Renal cortex interstitium (tissue), 11 donors: Measurements from ENCODE around the gene SSNA1. TPM values are rescaled to one million over a fixed set of nuclear protein-coding genes. Genes with fewer than 3 reads are reported as not detected.

Source experiments
- DNase-seq, 11 donors: peaks; one replicate each; pipeline ENCODE4 v3.0.0-alpha.2; 2013; ENCODE audit warnings: low read depth in 9 of 11, low spot score in 4 of 11; ENCODE audit errors: extremely low read depth in 1 of 11
- polyA plus RNA-seq, 3 donors: library from polyadenylated mRNA; unstranded; fragments of 120-200 nt; gene quantifications; one replicate each; pipeline ENCODE4 v1.2.1, GENCODE V29; 2013; ENCODE audit not compliant: insufficient read length in 3 of 3

Gene SSNA1
- polyA plus RNA-seq, 3 donors: 36.9 to 62.9 (median 49.8) TPM

GRCh38 chr9:137174722-137175293, 13.7 kb upstream of the SSNA1 start:
- no peak for DNase-seq

DNA sequence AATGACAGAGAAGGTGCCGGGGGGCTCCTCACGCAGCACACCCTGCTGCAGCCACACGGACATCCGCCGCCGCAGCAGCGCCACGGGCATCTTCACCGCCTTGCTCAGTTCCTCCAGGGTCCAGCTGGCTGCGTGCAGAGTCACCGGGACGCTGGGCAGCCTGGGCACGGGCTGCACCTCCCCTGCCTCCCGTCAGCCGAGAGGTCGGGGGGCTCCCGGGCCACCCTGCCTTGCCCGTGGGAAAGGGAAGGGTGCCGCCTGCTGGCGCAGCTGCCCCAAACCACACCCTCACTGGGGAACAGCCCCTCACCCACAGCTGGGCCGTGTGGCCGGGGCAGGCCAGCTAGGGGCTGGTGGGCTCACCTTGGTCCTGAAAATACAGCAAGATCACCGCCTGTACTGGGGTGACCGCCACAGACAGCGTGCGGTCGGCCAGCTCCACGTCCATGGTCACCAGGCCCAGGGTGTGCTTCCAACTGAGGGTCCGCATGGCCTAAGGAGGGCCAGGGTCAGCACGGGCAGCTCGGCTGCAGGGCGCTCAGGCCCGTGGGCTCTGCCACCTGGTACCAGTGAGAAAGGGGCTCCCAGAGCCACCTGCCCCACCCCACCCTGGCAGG, 13.0 kb upstream of the SSNA1 start:
- no peak for DNase-seq

DNA sequence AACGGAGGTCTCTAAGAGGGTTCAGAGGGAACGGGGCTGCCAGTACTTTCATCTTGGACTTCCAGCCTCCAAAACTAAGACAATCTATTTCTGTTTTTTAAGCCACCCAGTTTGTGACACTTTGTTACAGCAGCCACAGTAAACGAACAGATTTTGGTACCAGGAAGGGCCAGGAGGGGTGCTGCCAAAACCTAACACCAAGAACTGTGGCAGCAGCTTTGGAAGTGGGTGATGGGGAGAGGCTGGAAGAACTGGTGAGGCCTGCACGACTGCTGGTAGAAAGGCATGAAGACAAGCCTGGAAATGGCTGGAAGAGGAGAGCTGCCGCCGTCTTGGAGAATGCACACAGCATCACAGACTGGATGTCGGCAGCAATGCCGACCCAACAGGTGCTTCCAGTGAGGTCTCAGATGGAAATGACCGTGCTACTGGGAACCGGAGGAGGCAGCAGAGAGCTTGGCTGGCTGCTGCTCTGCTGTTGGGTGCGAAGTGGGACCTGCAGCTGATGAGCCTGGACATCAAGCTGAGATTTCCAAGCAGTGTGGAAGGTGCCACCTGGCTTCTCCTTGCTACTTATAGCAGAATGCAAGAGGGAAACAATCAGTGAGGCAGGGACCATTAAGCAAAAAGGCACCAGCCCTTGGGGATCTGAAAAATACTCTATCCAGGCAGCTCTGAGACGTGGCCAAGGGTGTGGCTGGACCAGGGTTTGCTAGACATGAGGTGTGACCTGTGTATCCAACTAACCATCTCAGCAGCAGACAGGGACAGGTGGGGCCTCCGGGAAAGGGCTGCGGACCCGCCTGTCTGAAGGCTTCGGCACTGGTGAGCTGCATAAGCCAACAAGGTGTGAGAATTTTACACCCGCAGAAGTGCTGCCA, 11.9 kb upstream of the SSNA1 start:
- no peak for DNase-seq

- DNase-seq: no peak
Measured at GRCh38 chr9:137178201-137178938, 10.1 kb upstream of the SSNA1 start.

GRCh38 chr9:137178939-137179630, 9.4 kb upstream of the SSNA1 start:
- DNase-seq: no peak

- no peak for DNase-seq
Measured at GRCh38 chr9:137179761-137180160, 8.7 kb upstream of the SSNA1 start.

DNA sequence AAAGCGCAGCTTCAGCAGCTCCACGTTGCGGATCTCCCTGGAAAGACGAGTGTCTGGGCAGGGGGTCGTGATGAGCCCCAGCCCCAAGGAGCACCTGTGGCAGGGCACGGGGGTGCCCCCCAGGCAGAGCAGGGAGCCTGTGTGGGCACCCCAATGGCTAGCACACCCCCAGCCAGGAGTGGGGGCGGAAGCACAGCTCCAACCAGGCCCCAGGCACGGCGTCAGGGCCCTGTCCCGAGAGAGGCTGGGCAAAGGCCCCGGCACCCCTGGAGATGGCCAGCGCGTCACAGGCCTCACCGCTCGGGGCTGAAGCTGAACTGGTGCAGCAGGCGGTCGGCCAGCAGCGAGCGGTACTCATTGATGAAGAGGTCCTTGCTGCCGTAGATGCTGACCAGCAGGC, 8.0 kb upstream of the SSNA1 start:
- no peak for DNase-seq

GRCh38 chr9:137181680-137182079, 6.8 kb upstream of the SSNA1 start:
- no peak for DNase-seq

GRCh38 chr9:137182836-137183235, 5.6 kb upstream of the SSNA1 start:
- no peak for DNase-seq

DNA sequence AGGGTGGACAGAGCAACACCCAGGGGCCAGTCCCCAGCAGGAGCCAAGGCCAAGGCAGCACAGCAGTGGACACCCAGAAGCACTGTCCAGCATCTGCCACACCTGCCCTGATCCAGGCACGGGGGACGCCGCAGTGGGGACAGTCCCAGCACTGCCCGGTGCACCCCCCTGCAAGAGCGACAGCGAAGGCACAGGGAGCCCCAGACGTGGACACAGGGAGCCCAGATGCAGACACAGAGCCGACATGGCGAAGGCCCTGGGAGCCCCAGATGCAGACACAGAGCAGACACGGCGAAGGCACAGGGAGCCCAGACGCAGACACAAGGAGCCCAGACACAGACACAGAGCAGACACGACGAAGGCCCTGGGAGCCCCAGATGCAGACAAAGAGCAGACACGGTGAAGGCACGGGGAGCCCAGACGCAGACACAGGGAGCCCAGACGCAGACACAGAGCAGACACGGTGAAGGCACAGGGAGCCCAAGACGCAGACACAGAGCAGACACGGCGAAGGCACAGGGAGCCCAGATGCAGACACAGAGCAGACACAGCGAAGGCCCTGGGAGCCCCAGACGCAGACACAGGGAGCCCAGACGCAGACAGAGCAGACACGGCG, 4.4 kb upstream of the SSNA1 start:
- DNase-seq: no peak

- DNase-seq: no peak
Measured at GRCh38 chr9:137184881-137185660, 3.4 kb upstream of the SSNA1 start.

DNA sequence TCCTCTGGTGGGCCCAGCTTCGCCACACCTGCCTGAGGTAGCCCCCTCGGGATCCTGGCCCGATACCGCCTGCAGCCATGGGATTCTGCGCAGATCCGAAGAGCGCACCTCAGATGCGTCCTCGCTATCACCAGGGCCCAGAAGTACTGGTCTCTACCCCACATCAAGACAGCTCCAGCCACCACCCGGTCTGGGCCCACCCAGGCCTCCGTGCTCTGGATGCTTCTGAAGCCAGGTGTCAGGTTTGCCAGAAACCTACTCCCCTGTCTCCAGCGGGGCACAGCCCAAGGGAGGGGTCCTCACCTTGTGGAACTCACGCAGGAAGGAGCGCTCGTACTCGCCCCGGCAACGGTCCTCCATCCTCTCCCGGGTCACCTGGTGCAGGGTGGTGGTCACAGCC, 2.6 kb upstream of the SSNA1 start:
- DNase-seq: no peak

DNA sequence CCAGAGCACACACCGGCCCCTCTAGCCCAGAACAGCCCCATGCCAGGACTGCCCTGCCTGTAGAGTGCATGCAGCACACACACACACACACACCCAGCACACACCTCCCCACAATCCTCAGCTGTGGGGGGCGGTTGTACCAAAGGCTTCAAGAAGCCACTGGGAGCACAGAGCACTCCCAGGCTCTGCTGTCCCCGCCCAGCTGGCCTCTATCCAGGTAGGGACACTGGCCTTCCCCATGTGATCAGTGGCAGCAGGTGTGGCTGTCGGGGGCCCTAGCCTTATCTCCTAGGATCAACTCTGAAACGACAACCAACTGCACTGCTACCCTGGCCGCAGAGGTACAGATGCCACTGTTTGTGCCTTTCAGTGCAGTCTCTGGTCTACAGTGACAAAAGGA, 2.1 kb upstream of the SSNA1 start:
- DNase-seq: no peak

GRCh38 chr9:137187386-137187785, 1.1 kb upstream of the SSNA1 start:
- no peak for DNase-seq

DNA sequence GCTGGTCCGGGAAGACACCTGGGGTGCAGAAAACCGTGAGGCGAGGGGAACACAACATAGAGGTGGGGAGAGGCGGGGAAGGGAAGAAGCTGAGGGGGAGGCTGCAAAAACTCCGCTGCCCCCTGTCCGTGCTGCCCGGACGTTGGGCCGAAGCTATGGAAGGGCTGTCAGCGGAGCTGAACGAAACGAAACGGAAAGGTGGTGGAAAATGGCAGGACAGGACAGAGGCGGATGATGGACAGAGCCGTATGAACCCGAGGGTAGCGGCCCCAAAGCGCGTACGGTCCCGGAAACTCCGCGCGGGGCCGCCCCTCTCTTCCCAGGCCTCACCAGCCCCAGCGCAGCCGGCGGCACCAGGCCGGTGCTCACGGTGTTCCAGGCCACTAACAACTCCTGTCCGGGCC, 388 bp upstream of the SSNA1 start:
- no peak for DNase-seq

- DNase-seq: no peak
Measured at GRCh38 chr9:137189297-137190295, 1.1 kb downstream of the SSNA1 start.

DNA sequence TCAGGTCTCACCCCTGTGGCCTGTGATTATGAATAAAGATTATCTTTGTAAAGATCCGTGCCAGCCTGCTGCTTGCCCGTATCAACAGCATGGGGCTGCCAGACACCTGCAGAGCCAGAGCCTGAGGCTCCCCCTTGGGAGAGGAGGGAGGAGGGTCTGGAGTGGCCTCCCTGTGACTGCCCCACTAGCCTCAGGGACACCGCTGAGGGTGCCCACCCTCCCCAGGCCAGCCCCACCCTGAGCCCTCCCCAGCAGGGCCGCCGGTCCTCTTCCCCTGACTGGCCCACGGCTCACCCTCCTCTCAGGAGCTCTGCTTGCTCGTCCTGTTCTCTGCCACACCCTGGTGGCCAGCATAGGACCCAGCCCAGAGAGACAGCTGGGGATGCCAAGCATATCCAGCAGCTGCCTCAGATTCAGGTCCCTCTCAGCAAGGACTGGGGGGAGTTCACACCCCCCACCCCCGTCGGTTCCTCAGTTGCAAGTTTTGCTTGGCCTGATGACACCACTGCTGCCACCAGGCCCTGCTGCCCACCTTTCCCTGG, 1.9 kb downstream of the SSNA1 start:
- no peak for DNase-seq
